ENCODE data around the gene CWF19L2. TPM values are rescaled to one million over a fixed set of nuclear protein-coding genes. Genes with fewer than 3 reads are reported as not detected.
"Not testable (repeated sequence)": the region's sequence is repeated elsewhere in the genome, so short reads cannot be mapped to it uniquely, and the experiment has no call there.

CWF19L2 gene
- polyA plus RNA-seq, 1 donor = 10.8 TPM

GRCh38 chr11:107442715-107443215 is 14.9 kb downstream of the CWF19L2 start:
- WGBS (ENCODE audit: insufficient coverage, low lambda C conversion rate) = 100% methylated on average over 1 of the region's 1 CpG
- Histone ChIP-seq H3K4me1 (ENCODE audit: control insufficient read depth, insufficient read depth, low read length) (no peaks in the 10 kb centered on the region), H3K4me3 (ENCODE audit: low read length) (no peak overlapping the region), H3K9me3 (ENCODE audit: control insufficient read depth, low read depth, low read length) (no peaks in the 10 kb centered on the region), H3K27me3 (ENCODE audit: control insufficient read depth, insufficient read depth, low read length) (no peaks in the 10 kb centered on the region), H3K27ac (ENCODE audit: low read length) (no peak overlapping the region), H3K36me3 (ENCODE audit: control insufficient read depth, insufficient read depth, low read length) (peaks cover 27% of the 10 kb centered on the region)
- DNase-seq = no peak

GRCh38 chr11:107439586-107440167 is 17.9 kb downstream of the CWF19L2 start:
- 84% methylated on average over 4 of the region's 6 CpGs for WGBS (ENCODE audit: insufficient coverage, low lambda C conversion rate)
- H3K9me3 ChIP-seq (ENCODE audit: control insufficient read depth, low read depth, low read length) = no peaks in the 10 kb centered on the region
- DNase-seq = no peak
- no peak overlapping the region for H3K27ac ChIP-seq (ENCODE audit: low read length)
- H3K4me3 ChIP-seq (ENCODE audit: low read length) = no peak overlapping the region
- peaks cover 24% of the 10 kb centered on the region for H3K36me3 ChIP-seq (ENCODE audit: control insufficient read depth, insufficient read depth, low read length)
- H3K4me1 ChIP-seq (ENCODE audit: control insufficient read depth, insufficient read depth, low read length) = no peaks in the 10 kb centered on the region
- H3K27me3 ChIP-seq (ENCODE audit: control insufficient read depth, insufficient read depth, low read length) = no peaks in the 10 kb centered on the region

- Histone ChIP-seq H3K36me3 (ENCODE audit: control insufficient read depth, insufficient read depth, low read length) (peaks cover 17% of the 10 kb centered on the region), H3K9me3 (ENCODE audit: control insufficient read depth, low read depth, low read length) (no peaks in the 10 kb centered on the region), H3K27ac (ENCODE audit: low read length) (no peak overlapping the region), H3K4me1 (ENCODE audit: control insufficient read depth, insufficient read depth, low read length) (no peaks in the 10 kb centered on the region), H3K4me3 (ENCODE audit: low read length) (no peak overlapping the region), H3K27me3 (ENCODE audit: control insufficient read depth, insufficient read depth, low read length) (no peaks in the 10 kb centered on the region)
- WGBS (ENCODE audit: insufficient coverage, low lambda C conversion rate) = no CpG with 5 or more reads among the region's 1 CpG
- DNase-seq = no peak
Measured at GRCh38 chr11:107438148-107438547, 19.5 kb downstream of the CWF19L2 start.

- Histone ChIP-seq H3K27me3 (ENCODE audit: control insufficient read depth, insufficient read depth, low read length) (no peaks in the 10 kb centered on the region), H3K4me1 (ENCODE audit: control insufficient read depth, insufficient read depth, low read length) (no peaks in the 10 kb centered on the region), H3K4me3 (ENCODE audit: low read length) (no peak overlapping the region), H3K27ac (ENCODE audit: low read length) (no peak overlapping the region), H3K9me3 (ENCODE audit: control insufficient read depth, low read depth, low read length) (no peaks in the 10 kb centered on the region), H3K36me3 (ENCODE audit: control insufficient read depth, insufficient read depth, low read length) (peaks cover 14% of the 10 kb centered on the region)
- no peak for DNase-seq
- WGBS (ENCODE audit: insufficient coverage, low lambda C conversion rate) = 100% methylated on average over 3 of the region's 3 CpGs
Measured at GRCh38 chr11:107430525-107430924, 27.1 kb downstream of the CWF19L2 start.

GRCh38 chr11:107427569-107428180 is 29.9 kb downstream of the CWF19L2 start:
- Histone ChIP-seq H3K27me3 (ENCODE audit: control insufficient read depth, insufficient read depth, low read length) (no peaks in the 10 kb centered on the region), H3K4me1 (ENCODE audit: control insufficient read depth, insufficient read depth, low read length) (no peaks in the 10 kb centered on the region), H3K9me3 (ENCODE audit: control insufficient read depth, low read depth, low read length) (no peaks in the 10 kb centered on the region), H3K27ac (ENCODE audit: low read length) (no peak overlapping the region), H3K4me3 (ENCODE audit: low read length) (no peak overlapping the region), H3K36me3 (ENCODE audit: control insufficient read depth, insufficient read depth, low read length) (peaks cover 14% of the 10 kb centered on the region)
- no peak for DNase-seq
- 88% methylated on average over 2 of the region's 2 CpGs for WGBS (ENCODE audit: insufficient coverage, low lambda C conversion rate)

GRCh38 chr11:107413352-107413751 is 44.3 kb downstream of the CWF19L2 start:
- no peak for DNase-seq
- no peak overlapping the region for H3K27ac ChIP-seq (ENCODE audit: low read length)
- H3K4me1 ChIP-seq (ENCODE audit: control insufficient read depth, insufficient read depth, low read length) = peaks cover 7% of the 10 kb centered on the region
- no peak overlapping the region for H3K4me3 ChIP-seq (ENCODE audit: low read length)
- 86% methylated on average over 1 of the region's 1 CpG for WGBS (ENCODE audit: insufficient coverage, low lambda C conversion rate)
- no peaks in the 10 kb centered on the region for H3K9me3 ChIP-seq (ENCODE audit: control insufficient read depth, low read depth, low read length)
- no peaks in the 10 kb centered on the region for H3K27me3 ChIP-seq (ENCODE audit: control insufficient read depth, insufficient read depth, low read length)
- peaks cover 5% of the 10 kb centered on the region for H3K36me3 ChIP-seq (ENCODE audit: control insufficient read depth, insufficient read depth, low read length)

- no CpG with 5 or more reads among the region's 1 CpG for WGBS (ENCODE audit: insufficient coverage, low lambda C conversion rate)
- peak in 1 of 2 donors; percentile 49 for DNase-seq
- peaks cover 7% of the 10 kb centered on the region for H3K4me1 ChIP-seq (ENCODE audit: control insufficient read depth, insufficient read depth, low read length)
Measured at GRCh38 chr11:107408762-107409211, 48.8 kb downstream of the CWF19L2 start.

GRCh38 chr11:107405260-107405659 is 52.4 kb downstream of the CWF19L2 start:
- Histone ChIP-seq H3K27me3 (ENCODE audit: control insufficient read depth, insufficient read depth, low read length) (no peaks in the 10 kb centered on the region), H3K27ac (ENCODE audit: low read length) (no peak overlapping the region), H3K9me3 (ENCODE audit: control insufficient read depth, low read depth, low read length) (no peaks in the 10 kb centered on the region), H3K36me3 (ENCODE audit: control insufficient read depth, insufficient read depth, low read length) (peaks cover 3% of the 10 kb centered on the region), H3K4me1 (ENCODE audit: control insufficient read depth, insufficient read depth, low read length) (peaks cover 7% of the 10 kb centered on the region), H3K4me3 (ENCODE audit: low read length) (no peak overlapping the region)
- no peak for DNase-seq
- 88% methylated on average over 1 of the region's 1 CpG for WGBS (ENCODE audit: insufficient coverage, low lambda C conversion rate)

More at GRCh38 chr11:107408762-107409211, 48.8 kb downstream of the CWF19L2 start:
- Histone ChIP-seq H3K4me3 (ENCODE audit: low read length) (no peak overlapping the region), H3K27ac (ENCODE audit: low read length) (peak overlapping the region; percentile 16), H3K36me3 (ENCODE audit: control insufficient read depth, insufficient read depth, low read length) (no peaks in the 10 kb centered on the region), H3K9me3 (ENCODE audit: control insufficient read depth, low read depth, low read length) (no peaks in the 10 kb centered on the region), H3K27me3 (ENCODE audit: control insufficient read depth, insufficient read depth, low read length) (no peaks in the 10 kb centered on the region)

GRCh38 chr11:107401131-107401530 is 56.5 kb downstream of the CWF19L2 start:
- H3K27me3 ChIP-seq (ENCODE audit: control insufficient read depth, insufficient read depth, low read length); H3K36me3 ChIP-seq (ENCODE audit: control insufficient read depth, insufficient read depth, low read length): not testable (repeated sequence)
- 100% methylated on average over 1 of the region's 2 CpGs for WGBS (ENCODE audit: insufficient coverage, low lambda C conversion rate)

GRCh38 chr11:107397357-107397756 is 60.3 kb downstream of the CWF19L2 start:
- H3K4me1 ChIP-seq (ENCODE audit: control insufficient read depth, insufficient read depth, low read length) = peaks cover 2% of the 10 kb centered on the region
- no peaks in the 10 kb centered on the region for H3K27me3 ChIP-seq (ENCODE audit: control insufficient read depth, insufficient read depth, low read length)
- DNase-seq = peak; percentile 7 to 38
- no CpG with 5 or more reads among the region's 4 CpGs for WGBS (ENCODE audit: insufficient coverage, low lambda C conversion rate)
- H3K36me3 ChIP-seq (ENCODE audit: control insufficient read depth, insufficient read depth, low read length) = peaks cover 7% of the 10 kb centered on the region
- H3K27ac ChIP-seq (ENCODE audit: low read length) = no peak overlapping the region
- no peaks in the 10 kb centered on the region for H3K9me3 ChIP-seq (ENCODE audit: control insufficient read depth, low read depth, low read length)
- H3K4me3 ChIP-seq (ENCODE audit: low read length) = no peak overlapping the region

More at GRCh38 chr11:107401131-107401530, 56.5 kb downstream of the CWF19L2 start:
- H3K27ac ChIP-seq (ENCODE audit: low read length); DNase-seq; H3K4me3 ChIP-seq (ENCODE audit: low read length); H3K9me3 ChIP-seq (ENCODE audit: control insufficient read depth, low read depth, low read length); H3K4me1 ChIP-seq (ENCODE audit: control insufficient read depth, insufficient read depth, low read length): not testable (repeated sequence)
